HG03342 (cell line): ENCODE results near the gene EIF3J.

ENCODE experiments used
- ATAC-seq: cut with Tn5 transposase; IDR thresholded peaks from one replicate; pipeline ENCODE4 v1.9.1; 2021; ENCODE audit warnings: mild to moderate bottlenecking, moderate library complexity; ENCODE audit not compliant: unreplicated experiment

EIF3J gene

DNA sequence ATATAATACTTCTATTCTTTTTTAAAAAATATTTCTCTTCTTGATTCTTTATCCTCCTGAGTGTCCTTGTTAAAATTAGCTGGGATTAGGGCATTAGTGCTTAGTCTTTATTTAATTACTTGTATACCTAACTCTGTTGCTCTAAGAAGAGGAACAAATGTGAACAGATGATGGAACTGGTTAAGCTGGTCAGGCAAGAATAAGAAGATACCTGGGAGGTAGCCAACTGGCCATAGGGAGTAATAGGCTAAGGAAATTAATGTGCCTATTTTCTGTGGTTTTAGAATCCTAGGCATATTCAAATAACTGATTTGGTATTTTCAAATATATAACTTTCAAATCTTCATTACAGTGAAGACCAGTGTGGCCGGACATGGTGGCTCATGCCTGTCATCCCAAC lies 54.4 kb downstream of the EIF3J start:
- ATAC-seq, result no peak

DNA sequence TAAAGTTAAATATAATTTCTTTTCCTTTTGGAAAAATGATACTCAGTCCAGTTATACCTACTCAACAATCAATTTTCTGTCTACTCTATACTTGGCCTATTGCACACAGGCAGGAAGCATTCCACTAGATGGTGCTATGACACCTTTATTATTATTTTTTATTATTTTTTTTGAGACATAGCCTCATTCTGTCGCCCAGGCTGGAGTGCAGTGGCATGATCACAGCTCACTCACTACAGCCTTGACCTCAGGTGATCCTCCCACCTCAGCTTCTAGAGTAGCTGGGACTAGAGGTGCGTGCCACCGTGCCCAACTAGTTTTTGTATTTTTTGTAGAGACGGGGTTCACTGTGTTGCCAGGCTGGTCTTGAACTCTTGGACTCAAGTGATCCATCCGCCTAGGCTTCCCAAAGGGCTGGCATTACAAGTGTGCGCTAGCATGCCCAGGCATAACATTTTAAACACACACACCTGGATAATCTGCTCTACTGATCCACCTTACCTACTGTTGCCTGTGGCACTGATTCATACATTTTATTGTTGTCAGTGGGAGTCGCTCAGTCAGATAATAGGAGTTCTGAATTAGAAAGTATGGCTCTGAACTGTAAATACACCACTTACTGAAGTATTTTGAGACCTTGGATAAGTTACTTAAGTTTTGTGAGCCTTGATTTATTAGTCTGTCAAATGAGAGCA lies 56.2 kb downstream of the EIF3J start:
- no peak for ATAC-seq

DNA sequence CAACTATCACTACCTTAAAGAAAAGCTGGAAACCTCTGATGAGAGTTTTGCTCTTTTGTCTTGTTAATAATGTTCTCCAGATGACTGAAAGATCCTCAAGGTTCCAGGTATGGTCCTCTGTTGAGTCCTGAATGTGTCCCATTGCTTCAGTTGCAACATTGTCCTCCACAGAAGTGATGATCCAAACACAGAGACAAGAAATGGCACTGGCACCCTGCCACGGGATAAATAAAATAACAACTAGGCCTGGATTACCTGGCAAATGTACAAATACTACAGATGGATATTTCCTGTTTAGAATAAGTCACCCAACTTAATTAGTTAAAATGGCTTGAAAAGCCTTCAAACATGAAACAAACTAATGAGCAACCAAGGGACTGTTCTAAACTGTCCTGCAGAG lies 58.3 kb downstream of the EIF3J start:
- no peak for ATAC-seq

DNA sequence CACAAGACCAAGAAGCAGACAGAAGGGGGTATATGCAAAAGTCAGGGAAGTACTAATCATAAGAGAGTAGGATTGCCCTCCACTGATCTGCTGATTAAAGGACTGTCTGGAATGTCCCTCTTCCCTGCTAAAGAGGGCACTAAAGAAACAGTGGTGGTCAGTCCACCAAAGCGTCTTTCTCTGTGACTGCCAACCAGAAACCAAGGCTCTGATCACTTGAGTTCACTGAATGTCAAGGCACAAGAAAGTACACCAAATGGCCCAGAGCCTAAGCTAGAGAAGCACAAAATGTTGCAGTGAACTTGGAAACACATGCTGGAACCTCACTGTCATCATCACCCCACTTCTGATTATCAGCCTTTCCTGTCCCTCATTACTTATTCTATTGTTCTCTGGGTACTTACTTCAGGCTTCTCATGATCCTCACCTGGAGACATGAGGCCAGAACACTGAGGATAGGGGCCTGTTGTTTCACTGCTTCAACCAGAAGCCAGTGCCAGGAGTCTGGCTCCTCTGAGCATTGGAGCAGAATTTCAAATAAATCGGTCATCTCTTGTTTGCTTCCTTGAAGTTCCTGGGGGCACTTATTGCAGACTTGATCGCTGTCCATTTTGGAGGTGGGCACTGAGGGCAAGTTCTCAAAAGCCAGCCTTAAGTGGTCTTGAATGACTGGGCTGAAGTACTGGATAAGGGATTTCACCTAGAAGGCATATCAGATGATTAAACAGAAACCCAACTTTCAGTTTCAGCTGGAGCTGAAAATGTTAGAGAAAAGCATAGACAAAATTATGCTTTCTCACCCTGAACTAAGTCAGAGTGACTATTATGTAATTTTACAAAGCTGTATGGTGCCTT lies 58.9 kb downstream of the EIF3J start:
- ATAC-seq, result no peak

GRCh38 chr15:44596511-44597010 lies 59.6 kb downstream of the EIF3J start:
- ATAC-seq, result no peak

GRCh38 chr15:44598066-44598465 lies 61.1 kb downstream of the EIF3J start:
- ATAC-seq, result no peak

DNA sequence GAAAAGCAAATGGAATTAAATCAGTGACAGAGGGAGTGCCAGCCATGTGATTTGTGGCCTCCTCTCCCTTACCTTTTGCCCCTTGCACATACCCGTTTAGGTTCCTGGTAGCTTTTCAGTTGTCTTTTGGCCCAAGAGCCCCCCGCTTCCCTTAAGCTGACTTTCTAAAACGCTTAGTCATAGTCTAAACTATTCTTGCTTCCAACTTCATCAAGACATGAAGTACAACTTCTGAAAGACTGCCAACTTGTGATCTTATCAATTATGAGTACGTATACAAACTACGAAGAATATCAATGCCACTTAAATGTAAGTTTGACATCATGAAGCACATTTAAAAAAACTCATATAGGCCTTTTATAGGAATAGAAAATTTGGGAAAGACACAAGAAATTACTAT lies 61.9 kb downstream of the EIF3J start:
- ATAC-seq, result no peak

- ATAC-seq, result no peak
Observed at GRCh38 chr15:44603126-44603525, 66.2 kb downstream of the EIF3J start.

- ATAC-seq, result no peak
Observed at GRCh38 chr15:44606740-44607139, 69.8 kb downstream of the EIF3J start.
